Stimulated activated CD8-positive, alpha-beta memory T cell treated with anti-CD3 and anti-CD28 coated beads, Interleukin-7, amount 100 ng/mL, for 1 hour (primary cell): Measurements from ENCODE around the gene PRKAG1.
"Not testable (repeated sequence)": the region's sequence is repeated elsewhere in the genome, so short reads cannot be mapped to it uniquely, and the experiment has no call there.

Experiments
- DNase-seq, 2 donors: peaks; one replicate each; pipeline ENCODE4 v3.0.0-alpha.2; 2020; ENCODE audit warnings: low read depth in 2 of 2

Gene PRKAG1

DNA sequence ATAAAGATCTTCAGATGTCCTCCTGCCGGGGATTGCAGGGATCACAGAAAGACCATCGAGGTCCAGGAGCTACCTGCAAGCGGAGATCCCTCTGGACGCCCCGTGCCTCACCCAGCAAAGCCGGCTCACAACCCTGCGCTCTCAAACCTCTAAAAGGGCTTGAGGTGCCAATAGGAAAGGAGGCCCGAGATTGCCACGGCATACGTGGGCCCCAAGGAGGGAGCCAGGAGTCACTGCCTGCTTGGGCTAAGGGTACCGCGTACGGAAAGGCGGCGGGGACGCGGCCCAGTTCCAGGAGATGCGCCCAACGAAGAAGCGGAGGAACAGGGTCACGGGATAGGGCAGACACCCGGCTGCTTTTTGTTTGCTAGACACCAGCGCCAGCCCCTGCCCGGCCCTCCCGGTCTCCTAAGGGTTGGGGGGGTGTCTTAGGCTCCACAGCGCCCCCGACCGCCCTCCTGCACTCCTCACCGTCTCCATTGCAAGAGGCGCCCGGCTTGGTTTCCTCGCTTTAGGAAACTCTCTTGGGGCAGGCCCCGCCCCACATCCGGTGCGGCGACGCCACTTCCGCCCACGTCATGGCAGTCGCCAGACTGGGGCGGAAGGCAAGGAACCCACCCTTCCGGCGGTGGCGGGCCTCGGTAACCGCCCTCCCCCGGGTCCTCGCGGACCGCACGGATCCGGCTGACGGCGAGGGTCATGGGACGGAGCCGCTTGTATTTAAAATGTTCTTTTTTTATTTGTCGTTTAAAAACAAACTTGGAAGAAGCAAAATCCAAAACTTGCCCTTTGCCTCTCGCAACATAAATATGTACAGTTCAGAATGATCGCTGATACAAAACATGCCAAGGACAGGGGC is at the start of gene PRKAG1:
Gene PRKAG1, minus strand, starts transcription at position 516 of the 859 bp plus-strand sequence. Its CDS starts 36 bp downstream, at position 480.
- DNase-seq, result peak; percentile 90 to 95

DNA sequence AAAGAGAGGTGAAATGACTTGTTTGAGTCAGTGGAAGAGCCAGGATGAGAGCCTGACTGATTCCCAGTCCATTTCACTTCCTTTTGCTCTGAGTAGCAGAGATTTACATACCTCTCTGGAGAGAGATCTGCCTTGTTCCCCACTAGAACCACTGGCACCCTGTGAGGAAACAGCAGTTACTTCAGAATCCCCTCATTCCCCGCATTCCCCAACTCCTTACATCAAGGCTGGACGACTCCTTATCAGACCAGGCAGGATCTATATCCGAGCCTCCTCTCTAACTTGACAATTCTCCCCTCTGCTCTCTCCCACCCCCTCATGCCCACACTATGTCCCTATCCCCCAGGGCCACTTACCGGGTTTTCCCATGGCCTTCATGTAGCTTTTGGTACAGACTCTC is 47.5 kb upstream of the PRKAG1 start:
- DNase-seq, result no peak

DNA sequence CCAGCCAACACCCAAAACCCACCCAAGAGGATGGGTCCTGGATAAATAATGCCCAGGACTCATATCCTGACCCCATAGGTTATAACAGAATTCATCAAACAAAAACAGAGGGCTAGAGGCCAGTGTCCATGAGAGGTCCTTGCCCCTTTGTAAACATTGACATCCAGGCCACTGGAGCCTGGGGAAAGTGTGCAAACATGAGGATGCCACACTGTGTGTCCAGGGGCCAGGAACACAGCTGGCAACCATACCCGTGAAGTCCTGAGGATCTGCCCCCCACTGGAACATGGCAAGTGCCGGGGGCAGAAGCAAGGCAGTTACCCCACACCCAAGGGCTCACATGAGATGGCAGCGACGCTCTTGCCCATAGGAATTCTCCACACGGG is 46.2 kb upstream of the PRKAG1 start:
- no peak for DNase-seq

DNA sequence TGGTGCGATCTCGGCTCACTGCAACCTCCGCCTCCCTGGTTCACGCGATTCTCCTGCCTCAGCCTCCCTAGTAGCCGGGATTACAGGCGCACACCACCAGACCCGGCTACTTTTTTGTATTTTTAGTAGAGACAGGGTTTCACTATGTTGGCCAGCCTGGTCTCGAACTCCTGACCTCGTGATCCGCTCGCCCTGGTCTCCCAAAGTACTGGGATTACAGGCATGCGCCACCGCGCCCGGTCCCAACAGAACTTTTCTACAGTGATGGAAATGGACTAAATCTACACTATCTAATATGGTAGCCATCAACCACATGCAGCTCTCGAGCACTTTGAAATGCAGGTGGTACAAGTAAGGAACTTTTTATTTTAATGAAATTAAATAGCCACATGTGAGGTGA is 43.3 kb upstream of the PRKAG1 start:
- not testable (repeated sequence) for DNase-seq

DNA sequence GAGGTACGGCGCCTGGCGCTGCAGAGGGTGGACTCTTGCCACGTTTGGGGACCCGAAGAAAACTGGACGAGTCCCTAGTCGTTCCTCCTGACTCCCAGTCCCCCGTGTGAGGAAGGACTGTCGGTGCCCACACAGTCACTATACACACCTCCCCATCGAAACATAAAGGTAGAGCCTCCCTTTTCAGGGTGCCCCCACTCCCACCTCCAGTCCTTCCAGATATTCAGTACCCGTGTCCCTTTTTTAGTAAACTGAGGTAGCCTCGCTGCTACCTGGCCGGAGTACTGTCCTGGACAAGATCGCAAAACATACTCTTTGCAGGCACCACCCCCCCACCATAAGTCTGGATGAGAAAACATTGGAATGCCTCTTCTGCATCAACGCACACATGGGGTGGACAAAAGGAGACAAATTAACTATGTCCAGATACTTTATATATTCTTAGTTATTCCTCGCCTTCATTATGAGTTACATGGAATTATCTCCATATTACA is 42.6 kb upstream of the PRKAG1 start:
- no peak for DNase-seq

DNA sequence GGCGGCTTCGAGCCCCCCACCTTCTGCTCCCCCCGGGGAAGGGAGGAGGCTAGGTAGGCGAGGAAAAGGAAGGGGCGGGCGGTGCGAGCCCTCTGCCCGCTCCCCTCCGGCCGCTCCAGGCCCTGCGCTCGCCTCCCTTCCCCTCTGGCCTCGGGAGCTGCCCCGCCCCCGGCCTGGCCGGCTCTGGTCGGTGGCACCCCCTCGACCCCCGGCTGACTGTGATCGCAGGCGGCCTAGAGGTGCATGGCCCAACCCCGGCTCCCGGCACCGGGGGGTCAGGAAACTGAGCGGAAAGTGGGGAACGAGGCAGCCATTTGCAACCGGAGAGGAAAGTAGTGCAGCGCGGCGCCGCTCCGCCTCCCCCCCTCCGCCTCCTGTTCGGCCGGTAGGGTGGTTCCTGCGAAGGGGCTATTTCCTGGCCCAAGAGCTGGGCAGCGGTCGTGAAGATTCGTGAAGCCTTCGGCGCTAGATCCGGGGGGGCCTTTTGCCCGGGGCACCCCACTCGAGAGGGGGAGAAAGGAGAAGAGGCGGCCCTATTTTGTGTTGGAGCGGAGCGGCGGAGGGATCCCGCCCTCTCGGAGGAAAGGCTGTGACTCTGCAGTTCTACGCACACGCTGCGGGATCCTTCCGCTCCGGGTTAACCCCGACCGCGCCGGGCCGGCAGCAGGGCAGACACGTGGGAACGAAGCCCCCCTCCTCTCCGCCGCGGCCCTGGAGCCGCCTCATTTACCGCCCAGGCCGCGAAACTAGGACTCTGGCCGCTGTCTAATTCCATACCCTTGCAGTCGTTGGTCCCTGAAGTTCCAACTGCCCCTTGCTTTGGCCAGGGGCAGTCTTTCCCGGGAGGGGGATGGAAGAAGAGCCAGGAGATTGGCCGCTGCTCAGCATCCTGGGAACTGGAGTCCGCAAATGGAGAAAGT is 41.9 kb upstream of the PRKAG1 start, which contains the start of gene KMT2D:
Gene KMT2D, minus strand, starts transcription at position 558 of the 920 bp plus-strand sequence. CDS start 5,470 bp downstream, outside the sequence.
- DNase-seq, result peak; percentile 67 to 75

DNA sequence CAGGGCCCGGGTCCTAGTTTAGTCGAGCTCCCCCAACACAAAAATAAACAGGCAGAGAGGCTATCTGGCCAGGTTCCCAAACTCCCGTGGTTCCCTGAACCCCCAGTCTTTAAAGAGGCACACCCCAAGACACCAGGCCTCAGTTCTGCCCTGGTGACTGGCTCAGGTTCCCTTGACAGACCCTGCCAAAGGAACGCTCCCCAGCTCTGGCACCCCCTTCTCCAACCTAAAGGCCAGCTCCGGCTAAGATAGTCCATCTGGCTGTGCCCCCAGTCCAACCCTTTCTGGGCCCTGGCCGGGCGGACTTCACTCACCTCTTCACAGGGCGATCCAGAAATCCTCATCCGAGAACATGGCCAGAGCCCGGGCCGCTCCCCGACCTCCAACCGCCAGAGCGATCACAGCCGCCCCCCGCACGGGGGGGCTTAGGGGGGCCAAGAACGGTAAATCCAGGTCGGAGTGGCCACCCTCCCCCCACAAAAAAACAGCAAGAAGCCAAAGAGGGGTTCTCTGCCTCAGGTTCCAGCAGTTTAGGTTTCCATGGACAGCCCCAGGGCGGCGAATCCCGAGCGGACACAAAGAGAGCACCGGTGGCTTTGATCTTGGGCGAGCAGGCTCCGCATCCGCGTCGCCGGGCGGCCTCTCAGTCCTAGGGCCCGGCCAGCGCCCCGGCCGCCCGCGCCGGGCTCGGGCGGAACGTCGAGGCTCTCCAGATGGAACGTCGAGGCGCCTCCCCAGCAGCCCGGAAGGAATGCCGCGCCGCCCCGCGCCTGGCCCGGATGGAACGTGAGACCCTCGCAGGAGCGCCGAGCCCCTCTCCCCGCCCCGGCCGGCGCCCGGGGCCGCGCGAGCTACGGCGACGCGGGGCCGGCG is 41.0 kb upstream of the PRKAG1 start:
- DNase-seq, result no peak

DNA sequence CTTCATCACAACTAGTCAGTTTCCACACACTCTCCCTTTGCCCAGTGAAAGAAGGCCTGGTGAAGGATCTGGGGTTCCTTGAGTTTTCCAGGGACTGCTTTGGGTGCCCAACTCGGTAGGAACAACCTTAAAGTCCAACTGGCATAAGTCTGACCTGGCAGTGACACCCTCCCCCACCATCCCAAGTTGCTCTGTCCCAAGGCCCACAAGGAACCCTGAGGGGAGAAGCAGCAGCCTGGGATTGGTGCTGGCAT is 40.4 kb upstream of the PRKAG1 start:
- DNase-seq, result no peak

DNA sequence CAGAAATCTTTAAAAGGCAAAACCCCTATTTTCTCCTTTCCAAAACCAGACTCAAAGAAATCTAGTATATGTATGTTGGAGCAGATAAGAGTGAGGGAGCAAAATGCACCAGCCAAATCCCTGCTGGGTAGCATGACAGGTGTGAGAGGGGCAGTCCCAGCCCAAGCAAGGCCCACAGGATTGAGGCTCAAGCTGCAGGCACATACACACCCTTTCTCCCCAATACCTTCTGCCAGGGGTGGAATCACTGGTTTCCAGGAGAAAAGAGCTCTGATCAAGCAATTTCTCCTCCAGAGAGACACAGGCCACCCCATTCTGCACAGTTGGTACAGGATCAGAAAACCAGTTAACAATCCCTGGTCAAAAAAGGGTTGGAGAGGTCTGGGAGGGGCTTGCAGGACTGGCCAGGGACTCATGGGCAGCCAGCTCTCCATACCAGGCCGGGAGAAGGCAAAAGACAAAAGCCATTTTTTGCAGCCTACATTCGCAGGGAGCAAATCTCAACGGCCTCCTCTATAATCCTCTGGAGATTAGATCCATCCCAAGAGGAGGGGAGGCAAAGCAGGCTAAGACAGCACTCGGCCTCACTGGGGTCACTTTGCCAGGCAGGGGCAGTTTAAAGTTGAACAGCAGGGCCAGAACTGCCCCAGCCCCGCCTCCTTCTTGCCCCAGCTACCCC is 39.9 kb upstream of the PRKAG1 start:
- no peak for DNase-seq

DNA sequence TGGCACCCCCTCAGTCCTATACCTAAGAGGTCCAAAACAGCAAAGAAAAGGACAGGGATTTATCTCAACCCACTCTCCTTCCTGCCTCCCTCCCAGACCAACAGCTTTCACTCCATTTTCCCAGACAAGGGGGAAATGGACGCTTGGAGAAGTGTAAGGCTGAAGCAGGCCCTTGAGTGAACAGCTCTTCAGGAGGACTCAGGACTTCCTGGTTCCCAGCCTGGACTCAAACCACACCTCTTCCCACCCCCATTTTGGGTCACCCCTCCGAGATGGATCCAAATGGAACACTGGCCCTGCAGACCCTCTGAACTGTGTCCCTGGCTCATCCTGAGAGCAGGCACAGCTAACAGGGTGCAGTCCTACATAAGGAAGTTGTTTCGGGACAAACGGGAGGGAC is 39.3 kb upstream of the PRKAG1 start:
- no peak for DNase-seq

DNA sequence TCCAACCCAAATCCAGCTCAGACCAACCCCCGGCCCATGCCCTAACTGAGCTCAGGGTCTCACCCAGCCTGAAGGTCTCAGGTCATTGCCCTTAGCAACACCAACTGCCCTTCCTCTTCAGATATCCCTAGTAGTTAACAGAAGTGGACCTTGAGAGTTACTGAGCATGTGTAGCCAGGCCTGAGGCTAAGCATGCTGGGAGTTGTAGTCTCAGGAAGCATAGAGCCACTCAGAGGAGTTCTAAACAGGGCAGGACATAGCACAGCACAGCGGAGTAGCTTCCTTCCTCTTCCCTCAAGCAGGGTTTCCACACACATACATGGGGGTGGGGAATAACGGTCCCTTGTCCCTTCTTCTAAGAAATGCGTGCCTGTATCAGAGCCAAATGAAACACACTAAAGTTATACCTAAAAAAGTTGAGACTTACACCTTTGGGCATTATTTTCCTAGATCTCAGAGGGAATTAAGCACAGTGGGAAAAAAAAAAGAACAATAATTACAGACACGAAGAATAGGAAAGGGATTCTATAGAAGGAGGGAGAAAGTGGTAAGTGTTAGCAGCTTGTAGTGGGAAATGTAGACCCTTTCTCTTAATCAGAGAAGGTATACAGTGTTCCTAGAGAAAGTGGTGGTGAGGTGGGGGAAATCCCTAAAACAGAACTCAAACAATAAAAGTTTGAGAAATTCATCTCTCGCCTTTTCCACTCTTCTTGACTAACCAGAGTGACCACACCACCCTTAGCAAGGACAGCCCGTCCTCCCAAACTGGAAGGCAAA is 37.6 kb upstream of the PRKAG1 start:
- DNase-seq, result no peak

DNA sequence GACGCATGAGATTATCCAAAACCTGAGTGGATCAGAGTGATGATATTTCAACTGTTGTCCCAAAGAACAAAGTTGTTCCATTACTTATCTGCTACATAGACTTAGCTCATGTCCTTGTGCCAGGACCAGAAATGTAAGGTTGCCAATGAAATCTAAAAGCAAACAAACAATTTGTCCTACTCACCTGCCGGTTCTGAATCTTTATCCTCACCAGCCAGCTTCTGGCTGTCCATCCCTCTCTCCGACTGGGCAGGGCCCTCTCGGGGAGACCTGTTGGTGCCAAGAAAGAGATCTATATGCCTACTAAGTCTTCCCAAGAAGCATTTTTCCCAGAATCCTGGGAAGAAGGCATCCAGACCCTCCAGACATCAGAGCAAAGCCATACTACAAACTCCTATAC is 36.5 kb upstream of the PRKAG1 start:
- no peak for DNase-seq

DNA sequence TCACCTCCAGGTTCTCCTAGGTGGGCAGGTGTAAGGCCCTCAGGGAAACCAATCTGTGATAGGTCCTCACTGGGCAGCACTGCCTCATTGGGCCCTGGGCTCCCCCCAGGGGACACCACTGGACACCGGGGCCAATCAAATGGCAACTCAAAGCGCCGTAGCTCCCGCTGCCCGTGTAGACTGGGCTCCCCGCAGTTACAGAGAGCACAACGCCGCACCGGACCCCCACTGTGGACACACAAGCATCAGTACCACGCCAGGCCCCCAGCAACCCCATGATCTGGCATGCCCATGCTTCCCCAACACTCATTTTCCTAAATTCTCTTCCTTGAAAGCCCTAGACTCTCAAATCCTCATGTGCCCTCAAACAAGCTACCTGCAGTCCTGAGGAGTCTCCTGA is 35.9 kb upstream of the PRKAG1 start:
- no peak for DNase-seq

DNA sequence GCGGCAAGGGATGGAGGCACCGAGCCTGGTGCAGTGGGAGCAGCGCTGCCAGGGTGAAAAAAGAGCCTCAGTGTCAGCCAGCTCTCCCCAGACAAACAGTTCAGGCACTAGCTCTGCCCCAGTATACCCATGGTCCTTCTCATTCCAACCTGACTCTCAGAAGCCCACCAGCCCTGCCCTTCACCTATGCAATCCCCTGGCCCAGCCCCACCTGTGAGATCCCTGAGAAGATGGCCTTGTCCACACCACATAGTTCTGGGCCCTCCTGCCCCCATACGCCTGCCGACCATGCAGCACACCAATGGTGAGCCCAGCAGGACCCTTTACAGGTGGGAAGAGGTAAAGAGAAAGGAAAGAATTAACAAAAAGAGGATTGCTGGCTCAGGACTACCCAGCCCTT is 35.5 kb upstream of the PRKAG1 start:
- DNase-seq, result no peak

DNA sequence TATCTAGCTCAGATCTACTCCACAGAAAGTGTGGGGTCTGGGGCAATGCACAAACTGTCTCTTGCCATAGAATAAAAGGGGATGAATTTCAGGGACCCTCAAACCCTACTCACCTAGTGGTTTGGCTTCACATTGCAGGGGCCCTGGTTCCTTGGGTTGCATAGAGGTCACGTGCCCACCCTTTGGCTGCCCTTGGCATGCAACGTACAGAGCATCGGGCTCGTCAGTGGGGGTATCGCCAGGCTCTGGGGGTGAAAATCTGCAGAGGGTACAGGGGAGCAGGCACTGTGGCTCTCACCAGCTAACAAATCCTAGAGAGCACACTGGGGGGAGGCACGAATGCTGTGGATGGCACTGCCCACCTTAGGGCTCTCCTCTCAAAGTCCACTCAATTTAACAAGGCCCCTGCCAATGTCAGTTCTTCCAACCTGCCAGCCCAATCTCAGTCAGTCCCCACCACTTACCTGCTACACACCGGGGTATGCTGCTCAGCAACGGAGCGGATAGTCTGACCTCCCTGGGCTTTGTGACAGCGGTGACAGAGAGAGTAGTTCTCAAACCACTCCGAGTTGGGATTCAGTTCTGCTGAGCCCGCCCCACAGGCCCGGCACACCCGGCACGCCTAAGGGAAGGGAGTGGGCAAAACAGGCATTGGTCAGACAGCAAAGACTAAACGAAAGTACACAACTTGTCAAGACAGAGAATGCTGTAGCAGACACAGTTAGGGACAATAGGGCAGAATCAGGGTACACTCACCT is 34.1 kb upstream of the PRKAG1 start:
- no peak for DNase-seq

DNA sequence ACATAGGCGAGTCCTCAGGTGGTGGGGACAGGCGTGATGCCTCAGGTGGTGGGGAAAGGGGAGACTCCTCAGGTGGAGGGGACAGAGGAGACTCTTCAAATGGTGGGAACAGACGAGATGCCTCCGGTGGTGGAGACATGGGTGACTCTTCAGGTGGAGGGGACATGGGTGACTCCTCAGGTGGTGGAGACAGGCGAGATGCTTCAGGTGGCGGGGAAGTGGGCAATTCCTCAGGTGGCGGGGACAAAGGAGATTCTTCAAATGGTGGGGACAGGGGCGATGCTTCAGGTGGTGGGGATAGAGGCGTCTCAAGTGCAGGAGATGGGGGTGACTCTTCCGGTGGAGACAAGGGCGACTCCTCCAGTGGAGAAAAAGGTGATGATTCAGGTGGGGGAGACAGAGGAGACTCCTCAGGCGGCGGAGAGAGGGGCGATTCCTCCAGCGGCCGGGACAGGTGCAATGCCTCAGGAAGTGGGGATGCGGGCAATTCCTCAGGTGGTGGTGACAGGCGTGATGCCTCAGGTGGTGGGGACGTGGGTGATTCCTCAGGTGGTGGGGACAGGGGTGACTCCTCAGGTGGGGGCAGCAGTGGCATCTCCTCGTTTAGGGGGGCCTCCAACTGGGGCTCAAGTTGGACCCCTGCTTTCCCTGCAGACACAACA is 33.3 kb upstream of the PRKAG1 start:
- DNase-seq, result no peak

DNA sequence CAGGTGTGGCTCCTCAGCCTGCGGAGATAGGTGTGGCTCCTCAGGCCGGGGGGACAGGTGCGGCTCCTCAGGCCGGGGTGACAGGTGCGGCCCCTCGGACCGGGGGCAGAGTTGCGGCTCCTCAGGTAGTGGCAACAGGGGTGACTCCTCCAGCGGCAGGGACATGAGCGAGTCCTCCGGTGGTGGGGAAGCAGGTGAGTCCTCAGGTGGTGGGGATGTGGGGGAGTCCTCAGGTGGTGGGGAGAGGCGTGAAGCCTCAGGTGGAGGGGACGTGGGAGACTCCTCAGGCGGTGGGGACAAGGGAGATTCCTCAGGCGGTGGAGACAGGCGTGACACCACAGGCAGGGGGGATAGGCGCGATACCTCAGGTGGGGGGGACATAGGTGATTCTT is 32.8 kb upstream of the PRKAG1 start:
- DNase-seq, result no peak

DNA sequence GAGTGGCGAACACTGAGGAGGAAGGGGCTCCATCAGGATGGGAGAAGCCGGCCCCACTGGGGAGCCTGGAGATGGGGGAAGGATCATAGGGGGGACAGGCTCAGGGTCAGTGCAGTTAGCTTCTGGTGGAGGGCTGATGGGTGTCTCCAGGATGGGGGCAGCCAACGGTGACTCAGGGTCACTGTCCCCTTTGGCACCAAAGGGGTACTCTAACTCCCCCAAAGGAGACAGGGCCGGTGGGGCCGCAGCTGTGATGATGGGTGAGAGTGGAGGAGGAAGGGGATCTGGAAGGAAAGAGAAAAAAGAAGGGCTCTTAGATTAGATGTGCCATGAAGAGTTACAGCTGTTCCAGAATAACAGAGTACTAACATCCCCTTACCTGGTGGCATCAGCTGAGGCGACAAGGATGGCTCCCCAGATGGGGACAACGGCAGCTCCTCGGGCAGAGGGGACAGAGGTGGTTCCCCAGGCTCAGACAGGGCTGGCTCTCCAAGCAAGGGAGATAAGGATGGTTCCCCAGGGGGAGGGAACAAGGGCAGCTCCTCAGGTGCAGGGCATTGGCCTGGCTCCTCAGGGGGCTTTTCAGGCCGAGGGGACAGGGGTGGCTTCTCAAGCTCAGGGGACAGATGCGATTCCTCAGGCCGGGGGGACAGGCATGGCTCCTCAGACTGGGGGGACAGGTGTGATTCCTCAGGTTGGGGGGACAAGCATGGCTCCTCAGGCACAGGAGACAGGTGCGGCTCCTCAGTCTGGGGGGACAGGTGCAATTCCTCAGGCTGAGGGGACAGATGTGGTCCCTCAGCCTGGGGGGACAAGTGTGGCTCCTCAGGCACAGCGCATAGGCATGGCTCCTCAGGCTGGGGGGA is 32.2 kb upstream of the PRKAG1 start:
- DNase-seq, result no peak
